MM.1S (cell line): ENCODE measurements around the gene ARID3C.

Source experiments
- EZH2 ChIP-seq: fragments of 300-600 bp; sonication (generic); optimal IDR thresholded peaks from 2 replicates; pipeline ENCODE3; 2017; ENCODE audit warnings: low read depth, mild to moderate bottlenecking, antibody characterized with exemption, low read length, mixed read lengths
- EZH2phosphoT487 ChIP-seq: fragments of 300-600 bp; sonication (generic); IDR thresholded peaks from 2 replicates; pipeline ENCODE4 v1.6.1; 2018; ENCODE audit warnings: antibody characterized with exemption, low read length
- TF ChIP-seq, protein P1 (sequence below): fragments of 300-600 bp; sonication (generic); IDR thresholded peaks from 2 replicates; pipeline ENCODE4 v1.5.1; 2016; ENCODE audit warnings: antibody characterized with exemption, low read length, mixed read lengths

- TF ChIP-seq EZH2phosphoT487: no peak
- TF ChIP-seq, protein P1, sequence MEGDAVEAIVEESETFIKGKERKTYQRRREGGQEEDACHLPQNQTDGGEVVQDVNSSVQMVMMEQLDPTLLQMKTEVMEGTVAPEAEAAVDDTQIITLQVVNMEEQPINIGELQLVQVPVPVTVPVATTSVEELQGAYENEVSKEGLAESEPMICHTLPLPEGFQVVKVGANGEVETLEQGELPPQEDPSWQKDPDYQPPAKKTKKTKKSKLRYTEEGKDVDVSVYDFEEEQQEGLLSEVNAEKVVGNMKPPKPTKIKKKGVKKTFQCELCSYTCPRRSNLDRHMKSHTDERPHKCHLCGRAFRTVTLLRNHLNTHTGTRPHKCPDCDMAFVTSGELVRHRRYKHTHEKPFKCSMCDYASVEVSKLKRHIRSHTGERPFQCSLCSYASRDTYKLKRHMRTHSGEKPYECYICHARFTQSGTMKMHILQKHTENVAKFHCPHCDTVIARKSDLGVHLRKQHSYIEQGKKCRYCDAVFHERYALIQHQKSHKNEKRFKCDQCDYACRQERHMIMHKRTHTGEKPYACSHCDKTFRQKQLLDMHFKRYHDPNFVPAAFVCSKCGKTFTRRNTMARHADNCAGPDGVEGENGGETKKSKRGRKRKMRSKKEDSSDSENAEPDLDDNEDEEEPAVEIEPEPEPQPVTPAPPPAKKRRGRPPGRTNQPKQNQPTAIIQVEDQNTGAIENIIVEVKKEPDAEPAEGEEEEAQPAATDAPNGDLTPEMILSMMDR: no peak
- no peak for TF ChIP-seq EZH2
These were observed 50.4 kb downstream of the ARID3C start for GRCh38 chr9:34578241-34579103.
